DND-41 (cell line): ENCODE measurements around the gene ZNF808.
"Not testable (repeated sequence)": the region's sequence is repeated elsewhere in the genome, so short reads cannot be mapped to it uniquely, and the experiment has no call there.

ENCODE experiments used
- ATAC-seq: fragments of 200-7000 bp; cut with Tn5 transposase; 3 replicates; pipeline ENCODE4 v1.9.1; 2021; ENCODE audit warnings: low read depth; ENCODE audit not compliant: insufficient read depth
- DNase-seq: peaks from one replicate; pipeline ENCODE4 v3.0.0-alpha.2; 2020
- H2AFZ ChIP-seq: 2 replicates; pipeline ENCODE4 v1.6.0; 2012; ENCODE audit warnings: low read depth, low read length
- H3K27ac ChIP-seq: 2 replicates; pipeline ENCODE4 v1.5.1; 2012; ENCODE audit warnings: low read length, inconsistent platforms
- H3K27me3 ChIP-seq: fragments of 200-600 bp; sonication (generic); 2 replicates; pipeline ENCODE4 v1.6.0; 2012; ENCODE audit warnings: low read length, mild to moderate bottlenecking, inconsistent platforms; ENCODE audit not compliant: insufficient read depth, poor library complexity
- H3K36me3 ChIP-seq: 2 replicates; pipeline ENCODE4 v1.5.1; 2012; ENCODE audit warnings: low read length, inconsistent platforms; ENCODE audit not compliant: insufficient read depth
- H3K4me1 ChIP-seq: 2 replicates; pipeline ENCODE4 v1.5.1; 2012; ENCODE audit warnings: mild to moderate bottlenecking, low read length; ENCODE audit not compliant: insufficient read depth
- H3K4me2 ChIP-seq: 2 replicates; pipeline ENCODE4 v1.6.0; 2012; ENCODE audit warnings: mild to moderate bottlenecking, moderate library complexity, low read length, inconsistent platforms; ENCODE audit not compliant: insufficient read depth
- H3K4me3 ChIP-seq, 2 experiments: fragments of 200-600 bp in 1 of 2; shearing (Covaris generic) in 1 of 2; 2 replicates each; pipeline ENCODE4 v1.5.1; 2012 to 2016; ENCODE audit warnings: inconsistent platforms in 2 of 2, low read length in 2 of 2, mild to moderate bottlenecking in 2 of 2, low read depth in 1 of 2, moderate library complexity in 1 of 2
- H3K79me2 ChIP-seq: 2 replicates; pipeline ENCODE4 v1.6.0; 2012; ENCODE audit warnings: low read length, inconsistent platforms; ENCODE audit not compliant: insufficient read depth
- H3K9ac ChIP-seq: 2 replicates; pipeline ENCODE4 v1.6.0; 2012; ENCODE audit warnings: low read depth, mild to moderate bottlenecking, inconsistent platforms, low read length, moderate library complexity
- H3K9me3 ChIP-seq: 2 replicates; pipeline ENCODE4 v1.5.1; 2012; ENCODE audit warnings: low read length, moderate library complexity, mild to moderate bottlenecking, inconsistent platforms; ENCODE audit not compliant: insufficient read depth, severe bottlenecking
- H4K20me1 ChIP-seq: 2 replicates; pipeline ENCODE4 v1.6.0; 2012; ENCODE audit warnings: low read length; ENCODE audit not compliant: insufficient read depth
- CTCF ChIP-seq: IDR thresholded peaks from 2 replicates; pipeline ENCODE4 v1.5.1; 2012; ENCODE audit warnings: borderline replicate concordance, low read length, moderate library complexity, mild to moderate bottlenecking; ENCODE audit not compliant: poor library complexity, severe bottlenecking; ENCODE audit errors: extremely low read depth
- EZH2 ChIP-seq: IDR thresholded peaks from 3 replicates; pipeline ENCODE4 v1.6.1; 2012; ENCODE audit warnings: borderline replicate concordance, low read depth, mild to moderate bottlenecking, moderate library complexity, low read length, inconsistent platforms; ENCODE audit not compliant: severe bottlenecking

The ZNF808 gene

GRCh38 chr19:52557231-52557995, 29.9 kb downstream of the ZNF808 start:
- peaks cover 79% of the 10 kb centered on the region for H3K36me3 ChIP-seq
- ATAC-seq = no peak
- TF ChIP-seq EZH2 (no peak), CTCF (no peak)

GRCh38 chr19:52558732-52559445, 31.4 kb downstream of the ZNF808 start:
- H3K27ac ChIP-seq, H3K4me1 ChIP-seq, H4K20me1 ChIP-seq, DNase-seq, H3K4me3 ChIP-seq, H3K27me3 ChIP-seq, H3K9me3 ChIP-seq, H3K9ac ChIP-seq, H3K4me2 ChIP-seq, ATAC-seq, H2AFZ ChIP-seq: not testable (repeated sequence)
- H3K79me2 ChIP-seq = peaks cover 32% of the 10 kb centered on the region
- H3K36me3 ChIP-seq = peaks cover 79% of the 10 kb centered on the region

More at GRCh38 chr19:52557231-52557995, 29.9 kb downstream of the ZNF808 start:
- DNase-seq = no peak
- peaks cover 10% of the 10 kb centered on the region for H3K9me3 ChIP-seq
- no peaks in the 10 kb centered on the region for H3K27me3 ChIP-seq
- H4K20me1 ChIP-seq = no peaks in the 10 kb centered on the region
- H3K4me2 ChIP-seq = no peak overlapping the region
- H3K27ac ChIP-seq = no peak overlapping the region
- no peak overlapping the region for H2AFZ ChIP-seq
- no peaks in the 10 kb centered on the region for H3K4me1 ChIP-seq
- H3K9ac ChIP-seq = no peak overlapping the region
- H3K79me2 ChIP-seq = peaks cover 27% of the 10 kb centered on the region
- H3K4me3 ChIP-seq = no peak overlapping the region

- ATAC-seq, DNase-seq, H3K4me1 ChIP-seq, H4K20me1 ChIP-seq, H3K27me3 ChIP-seq, H3K27ac ChIP-seq, H3K4me3 ChIP-seq, H2AFZ ChIP-seq, H3K4me2 ChIP-seq, H3K9me3 ChIP-seq, H3K9ac ChIP-seq: not testable (repeated sequence)
- Histone ChIP-seq H3K79me2 (peaks cover 32% of the 10 kb centered on the region), H3K36me3 (peaks cover 65% of the 10 kb centered on the region)
Observed at GRCh38 chr19:52561611-52562010, 34.1 kb downstream of the ZNF808 start.

GRCh38 chr19:52566121-52566520, 38.7 kb downstream of the ZNF808 start:
- H3K9ac ChIP-seq = no peak overlapping the region
- TF ChIP-seq EZH2 (no peak), CTCF (no peak)
- no peak overlapping the region for H3K4me2 ChIP-seq
- peaks cover 11% of the 10 kb centered on the region for H3K4me1 ChIP-seq
- ATAC-seq (no peak), DNase-seq (no peak)
- no peaks in the 10 kb centered on the region for H3K27me3 ChIP-seq
- no peak overlapping the region for H2AFZ ChIP-seq
- no peaks in the 10 kb centered on the region for H3K9me3 ChIP-seq
- H3K36me3 ChIP-seq = peaks cover 35% of the 10 kb centered on the region
- H3K79me2 ChIP-seq = peaks cover 24% of the 10 kb centered on the region
- no peaks in the 10 kb centered on the region for H4K20me1 ChIP-seq
- no peak overlapping the region for H3K27ac ChIP-seq
- no peak overlapping the region for H3K4me3 ChIP-seq
